COLO668 (cell line): ENCODE results near the gene ATP6V1G3.
"Not testable (repeated sequence)": the region's sequence is repeated elsewhere in the genome, so short reads cannot be mapped to it uniquely, and the experiment has no call there.

Experiments
- DNase-seq: peaks from one replicate; lab custom pipeline; 2025; ENCODE audit not compliant: unreplicated experiment; lab: John Stamatoyannopoulos, UW

The ATP6V1G3 gene

GRCh38 chr1:198498103-198498385, 42.4 kb downstream of the ATP6V1G3 start:
- DNase-seq = no peak

- DNase-seq = no peak
These were observed 43.0 kb downstream of the ATP6V1G3 start for GRCh38 chr1:198497326-198498102.

GRCh38 chr1:198496216-198497143, 44.0 kb downstream of the ATP6V1G3 start:
- no peak for DNase-seq

GRCh38 chr1:198495631-198496030, 44.8 kb downstream of the ATP6V1G3 start:
- no peak for DNase-seq

GRCh38 chr1:198494658-198495103, 45.8 kb downstream of the ATP6V1G3 start:
- DNase-seq = no peak

GRCh38 chr1:198494139-198494538, 46.3 kb downstream of the ATP6V1G3 start:
- DNase-seq = no peak

GRCh38 chr1:198493329-198493728, 47.2 kb downstream of the ATP6V1G3 start:
- no peak for DNase-seq

- no peak for DNase-seq
These were observed 47.6 kb downstream of the ATP6V1G3 start for GRCh38 chr1:198492872-198493271.

GRCh38 chr1:198491596-198491995, 48.9 kb downstream of the ATP6V1G3 start:
- no peak for DNase-seq

GRCh38 chr1:198491028-198491427, 49.5 kb downstream of the ATP6V1G3 start:
- no peak for DNase-seq

GRCh38 chr1:198490224-198490623, 50.3 kb downstream of the ATP6V1G3 start:
- no peak for DNase-seq

GRCh38 chr1:198486903-198487302, 53.6 kb downstream of the ATP6V1G3 start:
- no peak for DNase-seq

GRCh38 chr1:198483645-198484044, 56.8 kb downstream of the ATP6V1G3 start:
- no peak for DNase-seq

GRCh38 chr1:198483006-198483405, 57.5 kb downstream of the ATP6V1G3 start:
- no peak for DNase-seq

- no peak for DNase-seq
These were observed 58.8 kb downstream of the ATP6V1G3 start for GRCh38 chr1:198481661-198482060.

- no peak for DNase-seq
These were observed 59.6 kb downstream of the ATP6V1G3 start for GRCh38 chr1:198480876-198481275.

- DNase-seq = not testable (repeated sequence)
These were observed 63.1 kb downstream of the ATP6V1G3 start for GRCh38 chr1:198477354-198477753.
